ENCODE measurements around the gene GTF2H4.

- TF ChIP-seq POLR2A (IDR thresholded peaks at IDR 0.05) (no peak), CTCF (IDR thresholded peaks at IDR 0.05) (no peak)
These were observed 11.5 kb upstream of the GTF2H4 start for GRCh38 chr6:30896541-30896940.

All from uterus (tissue), 2 donors.